Measurements from ENCODE around the gene CPSF4.

CPSF4 gene

DNA sequence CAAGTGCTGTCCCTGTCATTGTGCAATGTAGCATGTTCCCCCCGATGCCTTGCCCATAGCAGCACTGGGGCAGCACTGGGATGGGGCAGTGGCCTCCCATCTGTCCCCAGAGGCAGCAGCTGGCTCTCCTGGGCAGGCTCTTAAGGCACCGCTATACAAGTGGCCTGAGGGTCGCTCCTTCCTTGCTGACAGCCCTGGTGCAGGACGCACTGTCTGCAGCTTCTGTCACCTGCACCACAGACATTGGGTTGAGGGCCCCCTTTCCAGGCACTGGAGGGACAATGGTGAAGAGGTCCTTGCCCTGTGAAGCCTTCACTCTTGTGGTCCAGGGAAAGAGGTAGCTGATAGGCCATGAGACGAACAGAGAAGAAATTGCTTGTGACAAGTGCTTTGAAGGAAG, 10.6 kb downstream of the CPSF4 start:
- DNase-seq, result no peak

DNA sequence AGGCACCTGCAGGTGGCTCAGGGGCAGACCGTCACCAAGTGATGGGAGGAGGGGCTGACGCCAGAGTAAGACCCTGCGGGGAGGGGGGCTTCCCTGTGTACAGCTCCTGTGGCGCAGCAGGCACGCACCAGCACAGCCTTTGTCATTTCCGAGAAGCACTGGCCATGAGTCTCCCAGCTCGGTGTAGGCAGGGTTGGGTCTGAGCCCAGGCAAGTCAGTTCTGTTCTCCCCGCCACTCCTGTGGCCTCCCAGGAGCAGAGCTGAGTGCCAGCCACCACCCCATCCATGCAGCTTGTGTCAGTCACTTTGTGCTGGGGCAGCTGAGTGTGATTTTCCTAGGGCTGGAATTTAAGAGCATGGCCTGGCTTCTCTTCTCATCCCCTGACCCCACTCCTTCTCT, 13.2 kb downstream of the CPSF4 start:
- no peak for DNase-seq

DNA sequence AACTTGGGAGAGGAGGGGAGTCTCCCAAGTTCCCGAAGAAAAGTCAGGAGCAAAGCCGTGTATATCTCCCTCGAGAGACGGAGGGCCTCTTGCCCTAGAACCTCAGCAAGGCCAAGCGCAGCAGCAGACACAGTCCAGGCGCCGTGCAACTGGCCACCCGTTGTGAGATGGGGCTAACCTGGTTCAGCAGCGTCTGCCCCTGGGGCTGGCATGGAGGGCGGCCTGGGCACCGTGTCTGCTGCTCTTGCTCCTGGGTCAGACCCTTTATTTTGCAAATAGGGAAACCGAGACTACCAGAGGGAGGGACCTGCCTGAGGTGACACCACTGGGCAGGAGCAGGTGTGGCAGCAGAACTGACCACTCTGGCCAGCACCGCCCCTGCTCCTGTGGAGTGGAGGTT, 13.8 kb downstream of the CPSF4 start:
- DNase-seq, result no peak

DNA sequence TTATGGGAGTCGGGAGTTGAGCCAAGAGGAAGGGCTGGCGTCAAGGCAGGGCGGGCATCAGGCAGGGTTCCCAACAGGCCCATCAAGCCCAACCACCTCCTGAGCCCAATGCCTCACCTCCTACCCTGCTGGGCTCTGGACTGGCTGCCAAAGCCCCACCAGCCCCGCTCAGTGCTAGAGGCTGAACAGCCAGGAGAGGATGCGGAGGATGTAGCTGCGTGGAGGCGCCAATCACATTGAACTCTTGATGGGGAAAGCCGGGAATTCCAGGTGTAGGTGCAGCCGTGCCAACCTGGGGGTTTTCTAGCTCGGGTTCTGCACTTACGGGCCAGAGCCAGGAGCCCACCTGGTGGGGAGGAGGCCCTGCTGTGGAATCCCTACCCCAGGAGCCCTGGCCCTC, 14.4 kb downstream of the CPSF4 start:
- DNase-seq, result no peak

DNA sequence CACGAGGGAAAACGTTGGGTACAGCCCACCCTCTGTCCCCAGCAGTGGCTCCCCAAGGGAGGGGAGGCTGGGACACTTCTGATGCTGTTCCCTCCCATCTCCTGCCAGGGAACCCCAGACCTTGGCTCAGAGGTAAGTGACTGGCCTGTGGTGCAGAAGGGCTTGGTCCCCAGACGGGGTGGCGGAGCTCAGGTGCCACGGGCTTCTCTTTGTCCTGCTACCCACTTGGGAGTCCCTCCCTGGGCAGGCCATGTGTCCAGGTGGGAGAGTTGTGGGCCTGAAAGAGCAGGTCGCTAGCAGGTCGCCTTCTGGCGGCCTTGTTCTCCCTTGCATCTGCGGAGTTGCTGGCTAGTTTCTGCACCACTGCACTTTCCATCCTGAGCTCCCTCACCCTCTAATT, 17.1 kb downstream of the CPSF4 start:
- DNase-seq, result no peak

DNA sequence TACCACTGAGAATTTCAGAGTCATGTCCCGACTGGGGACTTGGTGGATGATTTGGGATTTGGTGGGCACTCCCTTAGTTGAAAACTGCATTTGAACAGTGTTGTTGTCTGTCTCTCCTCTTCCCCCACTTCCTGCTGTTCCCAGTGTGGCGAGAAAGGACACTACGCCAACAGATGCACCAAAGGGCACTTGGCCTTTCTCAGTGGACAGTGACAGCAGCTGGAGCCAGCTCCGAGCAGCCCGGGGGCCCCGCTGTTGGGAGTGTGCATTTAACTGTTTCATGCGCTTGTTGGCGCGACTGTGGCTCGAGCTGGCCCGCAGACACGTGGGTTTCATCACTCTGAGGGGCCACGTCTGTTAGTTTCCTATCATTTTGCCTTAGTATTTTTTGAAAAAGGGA, 17.5 kb downstream of the CPSF4 start:
- DNase-seq, result no peak

DNA sequence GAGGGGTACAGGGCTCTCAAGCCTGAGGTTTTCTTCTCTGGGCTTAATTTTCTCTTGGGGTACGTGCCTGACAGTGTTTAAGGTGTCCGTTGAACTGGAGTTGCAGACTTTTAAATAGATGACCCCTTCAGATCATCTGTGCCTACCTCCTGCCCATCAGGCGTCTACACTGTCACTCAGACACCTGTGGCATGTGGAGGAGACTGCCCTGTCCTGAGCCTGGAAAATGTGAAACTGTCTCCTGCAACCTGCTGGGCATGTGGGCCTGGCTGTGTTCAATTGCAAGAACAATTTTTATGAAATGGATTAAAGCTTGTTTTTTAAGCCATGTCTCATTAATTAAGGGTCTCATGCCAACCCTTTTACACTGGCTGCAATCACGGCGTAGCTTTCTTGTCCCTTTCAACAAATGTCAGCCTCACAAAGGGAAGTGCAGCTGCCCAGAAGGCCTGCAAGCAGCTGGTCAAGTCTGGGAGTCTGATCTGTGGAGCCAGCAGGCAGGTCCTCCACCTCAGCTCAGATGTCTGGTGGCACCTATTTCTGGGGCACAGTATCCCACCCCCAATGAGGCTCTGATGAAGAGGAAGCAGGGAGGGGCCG, 18.4 kb downstream of the CPSF4 start:
- no peak for DNase-seq

DNA sequence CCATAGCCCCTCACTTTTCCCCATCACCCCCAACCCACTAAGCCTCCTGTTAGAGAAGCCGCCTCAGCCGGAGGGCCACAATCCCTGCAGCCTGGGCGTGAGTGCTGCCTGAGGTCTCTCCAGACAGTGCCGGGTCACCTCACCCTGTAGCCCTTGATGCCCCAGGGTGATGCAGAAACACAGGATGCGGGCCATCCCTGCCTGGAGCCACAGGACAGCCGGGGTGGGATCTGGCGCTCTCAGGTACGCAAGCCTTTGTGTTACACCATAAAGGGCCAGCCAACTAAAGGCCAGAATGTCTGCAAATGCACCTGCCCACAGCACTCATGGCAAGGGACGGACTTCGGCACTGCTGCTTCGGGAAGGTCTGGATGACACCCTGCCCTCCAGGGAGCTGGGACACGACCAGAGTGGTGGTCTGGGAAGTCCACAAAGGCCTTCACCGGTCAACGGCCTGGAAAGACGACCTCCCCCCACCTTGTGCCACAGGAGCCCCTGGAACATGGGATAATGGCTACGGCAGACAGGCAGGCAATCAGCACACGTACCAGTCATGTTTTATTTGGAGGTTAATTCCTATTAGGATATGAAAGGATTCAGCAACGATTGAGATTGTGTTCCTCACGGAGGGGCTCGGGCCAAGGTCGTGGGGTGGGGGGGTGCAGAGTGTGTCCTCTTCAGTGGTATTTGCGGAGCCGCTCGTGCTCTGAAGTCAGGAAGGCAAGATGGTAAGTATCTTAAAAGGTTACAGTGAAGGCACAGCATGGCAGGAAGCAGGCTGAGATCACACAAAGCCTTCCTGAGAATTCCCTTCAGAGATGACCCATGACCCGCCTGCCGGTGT, 19.1 kb downstream of the CPSF4 start:
- DNase-seq, result no peak

DNA sequence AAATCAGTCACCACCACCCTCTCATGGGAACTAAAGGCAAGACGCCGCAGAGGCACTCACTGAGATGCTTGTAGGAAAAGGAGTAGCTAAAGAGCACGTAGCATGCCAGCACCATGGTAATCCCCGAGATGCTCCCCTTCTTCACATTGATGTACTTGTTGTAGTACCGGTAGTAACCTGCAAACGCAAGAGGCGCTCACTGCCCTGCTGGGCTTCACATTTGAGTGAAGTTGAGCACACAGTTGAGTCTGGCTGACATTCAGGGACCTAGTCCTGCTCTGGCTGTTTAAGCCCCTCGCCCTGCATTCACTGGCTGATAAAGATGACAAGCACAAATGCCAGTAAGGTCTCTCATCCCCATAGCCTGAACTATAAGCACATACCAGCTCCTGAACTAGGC, 20.3 kb downstream of the CPSF4 start:
- peak; percentile 30 for DNase-seq

DNA sequence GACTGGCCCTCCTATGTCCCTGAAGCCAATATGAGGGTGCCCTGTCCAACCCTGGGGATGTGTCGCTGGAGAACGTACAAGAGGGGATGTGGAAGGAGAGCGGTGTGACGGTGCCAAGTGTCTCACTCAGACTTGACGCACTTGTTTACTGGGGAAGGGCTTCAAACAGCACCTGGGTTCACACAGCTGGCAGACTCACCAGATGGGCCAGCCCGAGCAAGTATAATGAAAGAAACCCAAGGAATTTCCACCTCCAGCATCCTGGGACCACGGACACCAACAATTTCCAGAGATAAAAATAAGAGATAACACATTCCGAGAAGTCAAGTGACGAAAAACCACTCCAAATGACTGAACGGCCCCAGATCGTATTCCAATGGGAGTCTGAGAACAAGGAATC, 21.9 kb downstream of the CPSF4 start:
- DNase-seq, result no peak

DNA sequence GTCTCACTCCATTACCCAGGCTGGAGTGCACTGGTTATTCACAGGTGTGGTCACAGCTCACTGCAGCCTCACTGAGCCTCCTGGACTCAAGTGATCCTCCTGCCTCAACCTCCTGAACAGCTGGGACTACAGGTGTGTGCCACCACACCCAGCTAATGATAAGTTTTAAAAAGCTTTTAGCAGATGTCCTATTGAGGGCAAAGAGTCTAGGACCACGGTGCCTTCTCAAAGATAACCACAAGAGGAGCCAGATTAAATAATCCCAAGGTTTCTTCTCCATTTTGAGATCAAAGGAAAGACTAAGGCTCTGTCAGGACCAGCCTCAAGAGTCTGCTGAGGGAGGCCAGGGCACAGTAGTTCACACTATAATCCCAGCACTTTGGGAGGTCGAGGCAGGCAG, 22.5 kb downstream of the CPSF4 start:
- no peak for DNase-seq

DNA sequence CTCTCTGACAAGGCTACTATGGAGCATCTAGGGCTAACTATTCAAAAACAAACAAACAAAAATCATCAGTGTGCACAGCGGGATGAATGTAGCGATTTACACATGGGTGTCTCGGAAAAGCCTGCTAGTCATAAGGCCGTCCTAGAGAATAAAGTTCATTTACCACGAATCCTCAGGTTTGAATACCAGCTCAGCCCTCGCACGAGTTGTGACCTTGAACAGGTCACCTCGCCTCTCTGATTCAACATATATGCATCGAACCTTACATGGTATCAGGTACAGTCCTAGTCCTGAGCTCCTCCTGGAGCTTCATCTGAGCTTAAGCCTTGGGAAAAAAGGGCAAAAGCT, 26.7 kb downstream of the CPSF4 start:
- DNase-seq, result no peak

DNA sequence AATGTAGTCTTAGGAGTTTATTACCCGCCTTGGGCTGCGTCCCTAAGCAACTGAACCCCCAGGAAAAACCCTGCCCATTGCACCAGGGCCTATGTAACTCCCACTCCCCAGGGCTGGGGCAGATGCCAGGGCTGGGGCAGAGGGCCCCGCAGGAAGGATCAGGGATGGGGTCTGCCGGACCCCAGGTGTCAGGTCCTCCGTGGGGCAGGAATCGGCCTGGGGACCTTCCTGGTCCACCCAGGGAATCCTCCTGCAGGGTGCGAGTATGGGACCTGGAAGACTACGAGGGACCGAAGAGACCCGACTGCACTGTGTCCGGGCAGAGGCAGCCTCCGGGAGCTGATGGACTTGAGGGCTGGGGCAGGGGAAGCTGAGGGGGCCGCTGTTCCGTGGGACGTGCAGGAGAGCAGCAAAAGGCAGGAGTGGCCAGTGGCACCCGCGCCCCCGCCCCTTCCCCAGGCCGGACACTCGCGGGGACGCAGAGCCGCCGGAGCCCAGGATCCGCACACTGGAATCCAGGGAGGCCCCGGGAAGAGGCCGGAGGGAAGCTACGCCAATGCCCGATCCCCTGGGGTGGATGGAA, 29.7 kb downstream of the CPSF4 start:
- no peak for DNase-seq

DNA sequence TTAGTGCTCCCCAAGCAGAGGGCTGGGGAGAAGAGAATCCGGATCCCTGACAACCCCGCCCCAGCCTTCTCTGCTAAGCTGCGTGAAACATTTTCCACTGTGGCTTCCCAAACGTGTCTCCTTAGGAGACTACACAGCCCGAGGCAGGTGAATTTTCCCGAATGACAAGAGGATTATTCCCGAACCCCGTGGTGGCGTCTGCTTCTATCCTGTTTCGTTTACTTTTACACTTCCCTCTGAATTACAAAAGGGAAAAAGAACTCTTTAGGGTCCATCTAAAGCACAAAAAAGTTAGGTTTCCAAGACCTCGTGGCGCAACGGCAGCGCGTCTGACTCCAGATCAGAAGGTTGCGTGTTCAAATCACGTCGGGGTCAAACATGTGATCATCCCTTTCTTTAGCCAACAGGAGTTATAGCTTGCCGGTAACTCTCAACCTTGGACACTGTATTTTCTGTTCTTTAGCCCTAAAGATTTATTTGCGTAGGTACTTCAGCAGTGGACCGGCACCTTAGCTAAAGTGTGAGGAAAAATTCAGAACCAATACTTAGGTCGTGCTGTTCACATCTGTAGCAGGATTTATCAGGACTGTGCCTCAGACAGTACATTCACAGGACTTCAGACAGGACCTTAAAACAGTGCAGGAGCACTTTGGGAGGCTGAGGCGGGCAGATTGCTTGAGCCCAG, 30.8 kb downstream of the CPSF4 start:
- DNase-seq, result no peak

DNA sequence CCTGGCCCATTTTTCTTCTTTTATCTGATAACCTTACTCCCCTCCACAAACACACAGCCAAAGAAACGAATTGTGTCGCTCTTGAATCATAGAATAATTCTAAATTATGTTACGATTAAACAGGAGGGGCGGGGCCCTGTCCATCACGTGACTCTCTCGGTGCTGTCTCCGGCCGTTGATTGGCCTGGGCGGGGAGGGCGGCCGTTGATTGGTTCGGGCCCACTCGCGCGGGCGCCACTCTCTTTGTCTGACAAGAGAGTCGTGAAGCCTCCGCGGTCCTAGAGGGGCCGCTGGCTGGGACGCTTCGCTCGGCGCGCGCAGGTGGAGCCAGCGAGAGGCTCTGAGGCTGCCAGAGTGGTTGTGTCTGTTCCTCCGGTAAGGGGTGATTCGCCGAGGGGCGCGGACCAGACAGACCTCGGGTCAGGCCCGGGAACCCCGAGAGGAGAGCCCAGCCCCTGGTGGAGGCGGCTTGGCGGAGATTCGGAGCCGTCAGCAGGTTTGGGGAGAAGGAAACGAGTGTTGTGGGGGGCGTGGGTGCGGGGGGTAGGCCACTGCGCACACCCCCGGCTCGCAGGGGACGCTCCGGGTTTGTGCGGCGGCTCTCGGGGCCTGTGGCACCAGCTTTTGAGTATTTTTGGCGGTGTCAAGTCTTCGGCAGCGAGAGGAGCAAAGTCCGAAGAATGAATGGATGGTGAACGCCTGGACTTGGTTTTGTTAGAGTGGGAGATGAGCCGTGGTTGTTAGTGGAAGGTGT, 34.0 kb downstream of the CPSF4 start, which contains the start of gene ZNF789:
TSS of gene ZNF789 (plus strand) at position 330 of the 754 bp plus-strand sequence. CDS start 3,567 bp downstream, outside the sequence.
- DNase-seq, result peak; percentile 98

DNA sequence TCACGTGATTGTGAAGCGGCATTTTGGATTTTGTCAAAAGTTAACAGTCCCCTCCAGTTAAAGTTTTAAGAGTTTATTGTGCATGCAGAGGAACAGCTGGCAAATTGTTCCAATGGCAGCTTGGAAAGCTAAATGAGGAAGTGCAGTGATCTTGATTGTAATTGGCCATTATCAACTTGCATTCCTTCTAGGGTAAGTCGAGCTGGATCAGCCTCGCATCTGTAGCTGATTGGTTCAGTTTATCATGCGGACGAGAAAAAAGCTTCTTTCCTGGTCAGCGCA, 34.5 kb downstream of the CPSF4 start:
- peak; percentile 40 for DNase-seq

DNA sequence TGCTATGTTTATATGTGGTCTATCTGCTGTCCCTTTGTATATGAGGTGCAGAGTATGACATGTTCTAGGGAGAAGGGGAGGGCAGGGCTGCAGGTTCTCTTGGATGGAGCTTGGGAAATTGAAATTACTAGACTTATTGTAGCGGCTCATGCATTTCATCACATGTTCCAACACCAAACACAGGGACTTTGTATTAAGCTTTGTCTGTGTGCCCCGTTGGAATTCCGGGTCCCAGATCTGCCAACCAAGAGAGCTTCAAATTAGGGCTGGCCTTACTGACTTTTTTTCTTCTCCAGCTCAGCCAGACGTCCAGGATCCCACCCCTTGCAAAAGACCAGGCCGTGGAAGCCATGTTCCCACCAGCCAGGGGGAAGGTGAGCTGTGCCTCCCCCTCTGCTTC, 37.4 kb downstream of the CPSF4 start:
- DNase-seq, result no peak

DNA sequence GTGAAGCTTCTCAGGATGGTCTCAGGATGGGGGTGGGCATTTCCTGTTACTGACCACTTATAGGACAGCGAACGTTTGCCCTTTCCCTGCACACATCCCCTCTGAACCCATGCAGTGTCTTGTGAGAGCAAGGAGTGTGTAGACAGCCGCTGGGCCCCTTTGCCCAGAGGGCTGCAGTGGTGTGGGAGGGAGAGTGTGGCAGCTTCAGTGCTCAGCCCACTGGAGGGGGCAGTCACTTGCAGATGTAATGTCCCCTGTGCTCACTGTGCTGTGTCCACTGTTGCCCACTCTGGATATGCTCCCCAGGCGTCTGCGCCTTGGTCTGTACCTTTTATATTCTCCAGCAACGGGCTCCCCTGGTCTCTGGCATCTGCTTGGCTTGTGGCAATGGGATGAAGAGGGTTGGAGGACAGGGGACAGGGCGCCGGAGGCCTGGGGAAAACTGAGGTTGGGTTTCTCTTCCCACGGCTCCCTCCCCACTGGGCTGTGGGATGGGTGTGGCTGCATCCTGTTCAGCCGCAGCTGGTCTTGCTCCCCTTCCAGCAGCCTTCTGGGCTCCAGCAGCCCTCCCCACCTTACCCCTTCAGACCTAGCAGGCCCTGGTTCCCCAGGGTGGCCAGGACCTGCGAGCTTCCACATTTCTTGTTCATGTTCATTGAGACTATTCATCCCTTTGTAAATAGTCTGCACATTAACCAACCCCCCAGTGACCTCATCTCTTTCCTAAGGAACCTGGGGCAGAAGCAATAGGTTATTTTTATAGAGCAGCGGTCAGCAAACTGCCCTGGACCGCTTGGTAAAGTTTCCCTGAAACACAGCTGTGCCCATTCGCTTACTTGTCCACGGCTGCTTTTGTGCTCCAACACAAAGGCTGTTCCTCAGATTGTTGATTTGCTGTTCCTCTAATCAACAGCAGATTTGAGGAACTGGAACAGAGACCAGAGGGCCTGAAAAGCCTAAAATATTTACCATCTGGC, 40.0 kb downstream of the CPSF4 start:
- no peak for DNase-seq

DNA sequence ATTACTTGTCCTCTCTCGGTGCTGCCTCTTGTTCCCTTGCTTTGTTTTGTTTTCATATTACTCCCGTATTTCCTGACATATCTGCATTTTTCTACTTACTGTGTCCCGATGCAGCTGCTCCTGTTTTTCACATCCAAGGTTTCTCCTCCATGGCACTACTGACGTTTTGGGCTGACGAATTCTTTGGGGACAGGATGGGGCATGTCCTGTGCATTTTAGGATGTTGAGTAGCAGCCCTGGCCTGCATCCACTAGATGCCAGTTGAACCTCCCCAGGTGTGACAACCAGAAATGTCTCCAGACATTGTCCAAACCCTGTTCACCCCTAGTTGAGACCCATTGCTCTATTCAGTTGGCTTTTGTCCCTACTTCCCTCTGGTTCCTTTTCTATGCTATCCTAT, 46.4 kb downstream of the CPSF4 start:
- no peak for DNase-seq

DNA sequence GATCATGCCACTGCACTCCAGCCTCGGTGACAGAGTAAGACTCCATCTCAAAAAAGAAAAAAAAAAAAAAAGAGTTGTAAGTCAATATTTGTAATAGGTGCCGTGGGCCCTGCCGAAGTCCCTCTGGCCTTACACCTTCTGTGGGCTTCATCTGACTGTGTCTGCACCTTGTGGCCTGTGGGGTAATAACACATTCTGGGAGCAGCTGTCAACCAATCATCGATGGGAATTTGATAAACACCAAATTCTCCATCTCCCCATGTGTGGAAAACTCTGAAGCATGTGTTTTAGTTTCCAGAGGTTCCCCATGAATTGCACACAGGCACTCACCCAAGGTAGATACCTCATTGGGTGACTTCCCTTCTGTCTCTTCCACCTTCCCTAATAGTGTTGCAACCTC, 50.5 kb downstream of the CPSF4 start:
- no peak for DNase-seq

DNA sequence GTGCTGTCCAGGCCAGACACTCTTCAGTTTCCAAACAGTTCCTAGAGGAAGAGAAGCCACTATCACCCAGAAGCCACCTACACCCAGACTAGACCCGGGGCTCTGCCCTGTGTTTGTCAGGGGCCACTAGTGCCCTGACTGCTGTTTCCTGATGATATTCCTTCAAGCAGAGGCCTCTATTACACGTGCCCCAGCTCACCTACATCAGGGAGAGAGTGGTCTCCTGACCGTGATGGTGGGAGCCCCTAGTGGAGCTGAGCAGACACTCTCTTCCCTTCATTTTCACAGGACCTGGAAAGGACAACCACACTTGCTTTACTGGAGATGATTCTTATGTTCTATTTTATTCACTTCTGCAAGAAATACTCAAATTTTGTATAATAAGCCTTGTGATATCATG, 52.1 kb downstream of the CPSF4 start:
- no peak for DNase-seq

DNA sequence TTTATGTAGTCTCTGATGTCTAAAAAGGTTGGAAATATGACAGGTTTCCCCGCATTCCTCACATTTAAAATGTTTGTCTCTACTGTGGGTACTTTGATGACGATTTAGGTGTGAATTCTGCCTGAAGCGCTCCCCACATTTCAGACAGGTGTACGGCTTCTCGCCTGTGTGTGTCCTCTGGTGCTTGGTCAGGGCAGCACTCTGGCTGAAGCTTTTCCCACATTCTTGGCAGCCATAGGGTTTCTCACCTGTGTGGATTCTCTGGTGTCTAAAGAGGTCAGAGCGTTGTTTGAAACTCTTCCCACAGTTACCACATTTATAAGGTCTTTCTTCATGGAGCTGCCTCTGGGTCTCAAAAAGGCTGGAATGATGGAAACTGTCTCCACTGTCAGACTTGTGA, 55.1 kb downstream of the CPSF4 start:
- DNase-seq, result no peak

Data from CD4-positive, alpha-beta T cell treated with Interleukin-10 for 1 hour (primary cell).